T-helper 1 cell treated with Interleukin-12 subunit alpha and Interleukin-12 subunit beta and Interleukin-4 antibody, amounts not matched to agents 30 μg/mL and 1 μg/mL, for 36 hours (primary cell): ENCODE results near the gene EMX2.

Experiments
- H3K27ac Mint-ChIP-seq: one replicate; pipeline ENCODE4 v1.8.0; 2021; ENCODE audit warnings: mild to moderate bottlenecking, mixed read lengths
- H3K27me3 Mint-ChIP-seq: one replicate; pipeline ENCODE4 v1.8.0; 2021; ENCODE audit warnings: low read depth, mixed read lengths
- H3K36me3 Mint-ChIP-seq: one replicate; pipeline ENCODE4 v1.8.0; 2021; ENCODE audit warnings: low read depth, mixed read lengths
- H3K4me1 Mint-ChIP-seq: one replicate; pipeline ENCODE4 v1.8.0; 2021; ENCODE audit warnings: low read depth, mixed read lengths
- H3K4me3 Mint-ChIP-seq: one replicate; pipeline ENCODE4 v1.8.0; 2021; ENCODE audit warnings: mild to moderate bottlenecking, moderate library complexity, mixed read lengths
- H3K9me3 Mint-ChIP-seq: one replicate; pipeline ENCODE4 v1.8.0; 2021; ENCODE audit warnings: mixed read lengths

The EMX2 gene

DNA sequence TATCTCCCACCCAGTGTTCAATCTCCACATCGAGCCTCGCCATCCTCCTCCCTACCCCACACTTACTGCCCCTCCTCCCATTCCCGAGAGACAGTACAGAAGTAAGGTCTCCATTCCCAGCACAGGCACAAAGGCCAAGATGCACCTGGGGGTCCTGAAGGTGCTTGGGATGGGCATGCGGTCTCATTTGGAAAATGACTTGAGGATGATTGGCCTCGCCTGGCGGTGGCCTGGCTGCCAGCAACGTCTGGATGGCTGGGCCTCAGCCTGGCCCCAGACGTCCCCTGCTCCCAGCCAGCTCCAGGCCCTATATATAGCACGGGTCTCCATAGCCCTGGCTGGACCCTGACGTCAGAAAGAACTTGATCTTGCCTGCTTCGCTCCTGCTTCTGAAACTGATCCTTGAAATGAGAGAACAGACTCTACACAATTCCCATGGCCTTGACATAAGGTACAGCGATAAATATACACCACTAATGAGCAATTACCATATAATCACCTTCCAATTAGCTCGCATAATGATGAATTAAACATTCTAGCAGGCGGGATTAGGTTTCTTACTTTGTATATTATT is 11.8 kb downstream of the EMX2 start:
- Mint-ChIP-seq H3K9me3 (no peaks in the 10 kb centered on the region), H3K27ac (peak overlapping the region; percentile 64), H3K36me3 (peaks cover 3% of the 10 kb centered on the region), H3K4me1 (peaks cover 2% of the 10 kb centered on the region), H3K27me3 (peaks cover 63% of the 10 kb centered on the region), H3K4me3 (no peak overlapping the region)

DNA sequence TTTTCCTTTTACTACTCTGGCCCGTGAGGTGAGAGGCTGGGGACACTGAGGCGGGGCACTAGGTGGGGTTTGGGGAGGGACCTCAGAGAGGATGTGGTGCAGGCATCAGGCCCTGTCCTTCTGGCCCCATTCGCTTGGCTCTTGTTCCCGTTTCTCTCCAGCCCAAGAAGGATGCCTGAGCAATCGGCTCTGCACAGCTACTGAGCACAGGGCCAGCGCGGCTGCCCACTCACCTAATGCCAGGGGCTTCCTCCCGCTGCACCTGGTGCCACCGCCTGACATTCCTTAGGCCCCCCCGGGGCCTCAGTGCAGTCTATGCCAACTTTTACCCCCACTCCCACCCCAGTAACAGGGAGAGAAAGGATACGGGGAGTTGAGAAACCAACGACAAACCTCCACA is 12.5 kb downstream of the EMX2 start:
- no peak overlapping the region for H3K27ac Mint-ChIP-seq
- peaks cover 2% of the 10 kb centered on the region for H3K4me1 Mint-ChIP-seq
- no peak overlapping the region for H3K4me3 Mint-ChIP-seq
- H3K36me3 Mint-ChIP-seq: peaks cover 3% of the 10 kb centered on the region
- H3K9me3 Mint-ChIP-seq: no peaks in the 10 kb centered on the region
- peaks cover 56% of the 10 kb centered on the region for H3K27me3 Mint-ChIP-seq

DNA sequence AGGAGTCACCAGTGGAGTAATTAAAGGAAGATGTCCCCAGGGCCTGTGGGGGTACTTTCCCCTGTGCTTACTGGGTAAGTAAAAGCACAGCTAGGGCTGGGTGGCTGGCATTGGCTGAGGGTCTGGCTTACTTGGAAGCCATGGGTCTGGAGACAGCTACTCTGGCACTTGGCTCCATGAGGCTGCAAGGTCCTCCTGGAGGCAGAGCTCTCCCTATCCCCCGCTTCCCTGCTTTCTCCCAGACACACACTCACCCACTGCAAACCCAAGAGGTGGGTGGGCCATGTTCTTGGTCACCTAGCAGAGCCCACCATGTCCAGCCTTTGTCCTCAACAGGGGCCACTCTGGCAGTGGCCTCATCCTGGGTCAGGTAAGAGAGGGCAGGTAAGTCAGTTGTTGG is 13.3 kb downstream of the EMX2 start:
- Mint-ChIP-seq H3K27me3 (peaks cover 48% of the 10 kb centered on the region), H3K4me3 (no peak overlapping the region), H3K4me1 (peaks cover 2% of the 10 kb centered on the region), H3K36me3 (peaks cover 3% of the 10 kb centered on the region), H3K27ac (no peak overlapping the region), H3K9me3 (no peaks in the 10 kb centered on the region)

DNA sequence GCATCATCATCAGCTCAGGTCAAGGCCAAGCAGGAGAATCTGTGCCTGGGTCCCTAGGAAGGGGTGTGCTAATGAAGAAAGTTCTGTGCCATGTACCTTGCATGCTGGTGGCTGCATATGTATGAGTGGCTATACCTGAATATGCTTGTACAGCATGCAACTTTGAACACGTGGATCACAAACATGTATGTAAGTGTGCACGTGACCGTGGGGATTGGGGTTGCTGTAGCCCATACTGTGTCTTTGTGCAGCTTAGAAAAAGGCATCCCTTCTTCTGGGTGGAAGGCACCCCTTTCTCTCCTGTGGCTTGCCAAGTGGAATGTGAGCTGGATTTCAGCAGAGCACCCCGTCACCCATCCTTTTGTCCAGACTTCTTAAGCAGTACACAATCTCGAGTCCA is 13.8 kb downstream of the EMX2 start:
- Mint-ChIP-seq H3K4me1 (peaks cover 2% of the 10 kb centered on the region), H3K36me3 (peaks cover 3% of the 10 kb centered on the region), H3K27me3 (peaks cover 43% of the 10 kb centered on the region), H3K9me3 (no peaks in the 10 kb centered on the region), H3K27ac (no peak overlapping the region), H3K4me3 (no peak overlapping the region)

DNA sequence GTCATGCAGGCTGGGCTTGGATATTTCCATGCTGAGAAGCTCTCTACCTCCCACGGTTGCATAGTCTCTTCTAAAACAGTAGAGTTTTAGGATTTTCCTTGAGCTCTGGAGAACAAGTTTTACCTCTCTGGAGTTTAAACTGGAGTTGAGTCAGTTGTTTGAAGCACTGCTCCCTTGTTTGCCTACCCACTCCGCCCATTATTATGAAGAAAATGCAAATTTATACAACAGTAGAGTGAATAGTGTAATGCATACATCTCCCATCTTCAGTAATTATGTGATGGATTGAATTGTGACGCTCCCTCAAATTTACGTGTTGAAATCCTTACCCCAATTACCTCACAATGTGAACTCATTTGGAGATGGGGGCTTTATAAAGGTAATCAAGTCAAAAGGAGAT is 17.2 kb downstream of the EMX2 start:
- Mint-ChIP-seq H3K4me3 (no peak overlapping the region), H3K36me3 (no peaks in the 10 kb centered on the region), H3K27me3 (peaks cover 11% of the 10 kb centered on the region), H3K9me3 (no peaks in the 10 kb centered on the region), H3K27ac (no peak overlapping the region), H3K4me1 (no peaks in the 10 kb centered on the region)

DNA sequence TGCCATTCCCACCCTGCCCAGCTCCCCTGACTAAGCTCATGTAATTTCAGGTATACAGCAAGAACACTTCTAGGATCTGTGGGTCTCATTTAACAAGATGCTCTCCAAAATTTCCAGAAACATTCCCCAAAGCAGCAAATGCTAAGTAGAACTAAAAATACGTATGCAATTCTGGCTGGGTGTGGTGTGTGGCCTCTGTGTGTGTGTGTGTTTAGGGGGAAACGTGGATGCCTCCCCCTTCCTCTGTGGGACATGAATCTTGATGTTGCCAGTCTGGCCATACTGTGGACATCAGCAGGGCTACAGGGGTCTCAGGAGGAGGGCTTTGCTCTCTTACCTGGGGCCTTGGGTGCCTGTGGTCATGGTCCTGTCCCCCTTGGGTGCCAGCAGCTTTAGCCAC is 18.4 kb downstream of the EMX2 start:
- H3K27ac Mint-ChIP-seq: no peak overlapping the region
- no peaks in the 10 kb centered on the region for H3K9me3 Mint-ChIP-seq
- H3K4me3 Mint-ChIP-seq: no peak overlapping the region
- H3K27me3 Mint-ChIP-seq: no peaks in the 10 kb centered on the region
- H3K4me1 Mint-ChIP-seq: no peaks in the 10 kb centered on the region
- H3K36me3 Mint-ChIP-seq: no peaks in the 10 kb centered on the region

DNA sequence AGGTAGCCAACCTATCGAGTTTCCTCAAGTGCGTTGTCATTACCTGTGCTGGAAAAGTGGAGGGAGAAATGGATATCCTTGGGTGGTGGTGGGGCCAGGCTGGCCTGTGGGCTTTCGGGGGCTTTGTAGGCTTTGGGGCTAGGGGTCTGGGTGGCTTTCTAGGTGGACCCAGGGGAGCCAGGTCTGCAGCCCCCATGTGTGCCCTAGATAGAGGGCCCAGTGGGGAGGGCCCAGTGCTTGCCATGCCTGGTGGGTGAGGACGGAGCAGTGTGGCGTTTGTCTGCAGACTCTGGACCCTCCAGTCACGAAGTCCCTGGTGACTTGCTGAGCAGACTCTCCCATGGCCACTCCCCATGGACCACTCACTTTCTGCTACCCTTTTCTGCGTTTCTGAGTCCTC is 19.7 kb downstream of the EMX2 start:
- no peak overlapping the region for H3K27ac Mint-ChIP-seq
- H3K4me1 Mint-ChIP-seq: no peaks in the 10 kb centered on the region
- no peaks in the 10 kb centered on the region for H3K36me3 Mint-ChIP-seq
- no peaks in the 10 kb centered on the region for H3K9me3 Mint-ChIP-seq
- H3K27me3 Mint-ChIP-seq: no peaks in the 10 kb centered on the region
- H3K4me3 Mint-ChIP-seq: no peak overlapping the region

DNA sequence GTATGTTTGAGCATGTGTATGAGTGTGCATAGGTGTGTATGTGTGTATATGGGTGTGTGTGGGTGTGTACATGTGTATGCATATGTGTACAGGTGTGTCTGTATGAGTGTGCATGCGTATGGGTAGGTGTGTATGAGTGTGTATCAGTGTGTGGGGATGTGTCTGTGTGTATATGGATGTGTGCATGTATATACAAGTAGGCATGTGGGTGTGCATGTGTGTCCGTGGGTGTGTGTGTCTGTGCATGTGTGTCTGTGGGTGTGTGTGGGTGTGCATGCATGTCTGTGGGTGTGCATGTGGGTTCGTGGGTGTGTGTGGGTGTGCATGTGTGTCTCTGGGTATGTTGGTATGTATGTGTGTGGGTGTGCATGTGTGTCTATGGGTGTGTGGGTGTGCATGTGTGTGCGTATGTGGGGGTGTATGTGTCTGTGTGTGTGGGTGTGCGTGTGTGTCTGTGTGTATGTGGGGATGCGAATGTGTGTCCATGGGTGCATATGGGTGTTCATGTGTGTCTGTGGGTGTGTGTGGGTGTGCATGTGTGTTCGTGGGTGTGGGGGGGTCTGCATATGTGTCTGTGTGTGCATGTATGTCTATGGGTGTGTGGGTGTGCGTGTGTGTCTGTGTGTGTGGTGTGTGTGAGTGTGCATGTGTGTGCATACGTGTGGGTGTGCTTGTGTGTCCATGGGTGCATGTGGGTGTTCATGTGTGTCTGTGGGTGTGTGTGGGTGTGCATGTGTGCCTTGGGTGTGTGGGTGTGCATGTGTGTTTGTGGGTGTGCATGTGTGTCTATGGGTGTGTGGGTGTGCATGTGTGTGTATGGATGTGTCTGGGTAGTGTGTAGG is 20.6 kb downstream of the EMX2 start:
- no peaks in the 10 kb centered on the region for H3K9me3 Mint-ChIP-seq
- no peak overlapping the region for H3K4me3 Mint-ChIP-seq
- no peak overlapping the region for H3K27ac Mint-ChIP-seq

DNA sequence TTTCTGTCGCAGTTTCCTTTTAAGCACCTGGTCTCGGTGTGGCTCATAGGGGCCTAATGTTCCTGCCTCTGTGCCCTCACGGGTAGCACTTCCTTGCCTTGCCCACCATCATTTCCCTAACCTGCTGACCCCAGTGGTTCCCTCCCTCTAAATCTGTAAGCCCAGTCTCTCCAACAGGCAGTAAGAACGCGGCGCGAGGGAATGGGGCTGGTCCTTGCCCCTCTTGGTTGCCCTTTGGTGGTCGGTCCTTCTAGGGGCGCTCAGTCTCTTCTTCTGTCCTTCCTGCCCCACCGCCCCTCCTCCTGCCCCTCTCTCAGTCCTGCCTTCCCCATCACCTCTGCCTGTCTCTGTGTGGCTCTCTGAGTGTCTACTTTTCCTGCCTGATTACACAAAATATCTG is 21.2 kb downstream of the EMX2 start:
- Mint-ChIP-seq H3K9me3 (no peaks in the 10 kb centered on the region), H3K27ac (no peak overlapping the region), H3K4me3 (no peak overlapping the region), H3K36me3 (no peaks in the 10 kb centered on the region), H3K4me1 (no peaks in the 10 kb centered on the region), H3K27me3 (no peaks in the 10 kb centered on the region)

More for the DNA sequence above, 20.6 kb downstream of the EMX2 start:
- H3K27me3 Mint-ChIP-seq: no peaks in the 10 kb centered on the region
- H3K36me3 Mint-ChIP-seq: no peaks in the 10 kb centered on the region
- H3K4me1 Mint-ChIP-seq: no peaks in the 10 kb centered on the region

DNA sequence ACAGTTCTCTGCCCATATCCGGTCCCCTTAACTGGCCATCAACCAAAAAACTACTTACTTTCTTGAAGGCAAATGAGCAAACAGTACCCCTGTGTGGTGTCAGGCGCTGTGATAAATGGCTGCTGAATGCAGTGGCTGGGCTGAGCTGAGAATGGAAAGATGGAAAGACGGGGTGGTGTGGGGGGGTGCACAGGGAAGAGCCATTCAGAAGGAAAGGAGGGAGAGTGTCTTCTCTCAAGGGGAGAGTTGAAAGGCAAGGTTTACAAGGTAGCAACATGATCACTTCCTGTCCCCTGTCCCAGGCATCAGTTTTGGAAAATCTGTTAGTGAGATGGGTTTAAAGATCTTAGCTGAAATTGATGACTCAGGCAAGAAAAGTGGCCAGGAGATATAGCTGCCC is 22.5 kb downstream of the EMX2 start:
- no peak overlapping the region for H3K4me3 Mint-ChIP-seq
- H3K27ac Mint-ChIP-seq: no peak overlapping the region
- no peaks in the 10 kb centered on the region for H3K4me1 Mint-ChIP-seq
- H3K36me3 Mint-ChIP-seq: no peaks in the 10 kb centered on the region
- H3K9me3 Mint-ChIP-seq: no peaks in the 10 kb centered on the region
- no peaks in the 10 kb centered on the region for H3K27me3 Mint-ChIP-seq

DNA sequence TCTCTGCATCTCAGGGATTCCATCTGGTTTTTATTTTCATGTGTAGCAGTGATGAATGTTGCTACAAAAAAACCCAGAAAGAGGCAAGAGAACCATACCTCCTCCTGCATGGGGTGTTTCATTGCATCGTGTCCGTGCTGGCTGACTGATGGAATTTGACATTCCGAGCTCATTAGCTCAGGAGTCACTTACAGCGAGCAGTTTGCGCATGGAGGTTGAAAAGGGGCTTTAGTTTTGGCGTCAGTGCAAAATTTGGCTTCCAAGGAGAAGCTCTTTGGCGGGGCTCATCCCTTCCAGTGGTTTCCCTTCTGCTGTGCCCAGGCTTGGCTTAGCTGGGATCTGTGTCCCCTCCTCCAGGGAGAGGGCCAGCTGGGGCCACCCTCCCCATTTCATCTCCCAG is 25.8 kb downstream of the EMX2 start:
- Mint-ChIP-seq H3K4me1 (no peaks in the 10 kb centered on the region), H3K27ac (no peak overlapping the region), H3K9me3 (no peaks in the 10 kb centered on the region), H3K4me3 (no peak overlapping the region), H3K27me3 (peaks cover 4% of the 10 kb centered on the region), H3K36me3 (no peaks in the 10 kb centered on the region)

DNA sequence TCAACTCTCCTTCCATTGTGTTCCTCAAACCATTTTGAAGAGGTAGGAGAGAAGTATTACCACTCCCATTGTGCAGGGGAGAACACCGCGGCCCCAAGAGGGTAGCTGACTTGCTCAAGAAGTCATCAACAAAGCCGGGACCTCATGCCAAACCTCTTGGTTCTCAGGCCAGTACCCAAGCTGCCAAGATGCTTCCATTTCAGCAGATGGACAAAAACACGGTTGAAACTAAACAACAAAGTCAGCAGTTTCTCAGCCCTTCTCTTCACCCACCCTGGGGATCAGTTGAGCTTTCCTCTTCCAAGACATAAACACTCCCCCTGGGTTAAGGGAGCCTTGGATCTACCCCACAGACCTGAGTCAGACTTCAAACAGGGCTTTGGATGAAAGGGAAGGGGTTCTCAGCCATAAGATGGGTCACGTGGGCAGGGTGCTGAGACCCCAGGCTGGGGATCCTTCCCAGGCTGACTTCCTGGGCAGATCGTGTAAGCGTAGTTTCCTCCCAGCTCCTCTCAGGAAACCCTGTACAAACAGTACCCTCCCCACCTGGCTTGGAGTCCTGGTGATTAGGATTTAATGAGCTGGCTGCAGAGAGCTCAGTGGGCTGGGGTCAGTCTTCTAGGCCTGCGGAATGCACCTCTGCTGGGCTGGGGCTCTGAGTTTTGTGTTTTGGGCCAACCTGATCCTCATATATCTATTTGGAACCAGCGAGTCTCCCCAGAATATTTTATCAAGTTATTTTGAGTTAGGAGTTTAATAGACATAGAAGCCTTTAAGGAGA is 27.3 kb downstream of the EMX2 start:
- no peak overlapping the region for H3K27ac Mint-ChIP-seq

DNA sequence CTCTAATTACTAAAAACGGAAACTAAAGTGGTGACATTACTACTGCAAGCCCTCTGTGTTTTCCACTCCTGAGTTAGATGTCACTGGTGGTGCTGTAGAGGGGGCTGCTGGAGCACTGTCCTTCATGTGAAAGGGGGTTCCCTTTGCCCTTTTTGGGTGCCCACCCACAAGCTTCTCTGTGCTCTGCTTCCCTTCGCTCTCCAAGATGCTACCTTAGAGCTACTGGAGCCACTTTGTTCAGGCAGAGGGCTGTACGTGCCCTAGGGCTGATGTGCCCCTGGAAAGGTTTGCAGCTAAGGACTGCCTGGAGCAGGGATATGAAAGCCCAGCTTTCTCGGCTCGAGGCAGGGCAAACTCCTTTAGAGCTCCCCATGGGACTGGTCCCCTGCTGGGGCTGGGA is 28.3 kb downstream of the EMX2 start:
- Mint-ChIP-seq H3K36me3 (no peaks in the 10 kb centered on the region), H3K4me3 (no peak overlapping the region), H3K9me3 (no peaks in the 10 kb centered on the region), H3K4me1 (no peaks in the 10 kb centered on the region), H3K27ac (no peak overlapping the region), H3K27me3 (peaks cover 15% of the 10 kb centered on the region)

More for the DNA sequence above, 27.3 kb downstream of the EMX2 start:
- Mint-ChIP-seq H3K4me1 (no peaks in the 10 kb centered on the region), H3K36me3 (no peaks in the 10 kb centered on the region), H3K4me3 (no peak overlapping the region), H3K27me3 (peaks cover 4% of the 10 kb centered on the region), H3K9me3 (no peaks in the 10 kb centered on the region)

DNA sequence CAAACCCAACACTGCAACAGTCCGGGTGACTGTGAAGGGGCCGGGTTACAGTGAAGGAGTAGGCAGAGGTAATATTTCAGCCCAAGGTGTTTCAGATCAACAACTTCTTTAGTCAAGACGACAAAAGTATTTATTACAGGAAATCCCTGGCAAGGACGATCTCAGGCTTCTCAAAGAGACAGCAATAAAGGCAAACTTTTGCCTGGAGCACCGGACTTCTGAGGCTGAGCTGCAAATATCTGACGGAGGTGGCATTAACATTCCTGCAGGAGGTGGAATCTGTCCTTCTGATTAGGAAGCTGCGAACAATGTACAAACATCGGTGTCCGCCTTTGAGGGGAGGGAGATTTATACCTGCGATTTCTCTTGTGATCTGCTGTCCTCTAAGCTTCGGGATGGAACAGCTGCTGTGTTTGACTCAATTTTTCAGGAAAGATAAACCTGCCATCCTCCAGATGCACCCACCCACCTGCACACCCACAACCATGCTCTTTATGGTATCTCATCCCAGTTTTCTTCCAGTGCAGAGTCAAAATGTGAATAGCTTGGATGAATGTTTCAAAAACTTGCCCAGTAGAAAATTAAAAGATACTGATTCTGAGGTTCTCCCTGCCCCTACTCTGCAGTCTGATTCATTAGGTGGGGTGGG is 32.1 kb downstream of the EMX2 start:
- Mint-ChIP-seq H3K27me3 (peaks cover 15% of the 10 kb centered on the region), H3K36me3 (no peaks in the 10 kb centered on the region), H3K9me3 (no peaks in the 10 kb centered on the region), H3K4me1 (no peaks in the 10 kb centered on the region), H3K4me3 (no peak overlapping the region), H3K27ac (no peak overlapping the region)
